Epithelial cell of proximal tubule (primary cell): ENCODE measurements around the gene SEPTIN10. TPM values are rescaled to one million over a fixed set of nuclear protein-coding genes. Genes with fewer than 3 reads are reported as not detected.
"Not testable (repeated sequence)": the region's sequence is repeated elsewhere in the genome, so short reads cannot be mapped to it uniquely, and the experiment has no call there.

Source experiments
- DNase-seq: peaks from one replicate; pipeline ENCODE4 v3.0.0-alpha.2; 2011; ENCODE audit warnings: low read depth
- H3K4me3 ChIP-seq: 2 replicates; pipeline ENCODE4 v1.5.1; 2011; ENCODE audit warnings: low read depth, mild to moderate bottlenecking, low read length
- total RNA-seq: library from RNA; depleted of rRNA; stranded (reverse); fragments of >200 nt; gene quantifications from 2 replicates; pipeline ENCODE4 v1.2.3, GENCODE V29; 2015
- TF ChIP-seq, protein P1 (sequence below): conservative IDR thresholded peaks from 2 replicates; pipeline ENCODE4 v1.5.1; 2012; ENCODE audit warnings: low read depth, mild to moderate bottlenecking, low read length

Gene SEPTIN10
- total RNA-seq, 1 donor from 2014 or later: 80.6 TPM

DNA sequence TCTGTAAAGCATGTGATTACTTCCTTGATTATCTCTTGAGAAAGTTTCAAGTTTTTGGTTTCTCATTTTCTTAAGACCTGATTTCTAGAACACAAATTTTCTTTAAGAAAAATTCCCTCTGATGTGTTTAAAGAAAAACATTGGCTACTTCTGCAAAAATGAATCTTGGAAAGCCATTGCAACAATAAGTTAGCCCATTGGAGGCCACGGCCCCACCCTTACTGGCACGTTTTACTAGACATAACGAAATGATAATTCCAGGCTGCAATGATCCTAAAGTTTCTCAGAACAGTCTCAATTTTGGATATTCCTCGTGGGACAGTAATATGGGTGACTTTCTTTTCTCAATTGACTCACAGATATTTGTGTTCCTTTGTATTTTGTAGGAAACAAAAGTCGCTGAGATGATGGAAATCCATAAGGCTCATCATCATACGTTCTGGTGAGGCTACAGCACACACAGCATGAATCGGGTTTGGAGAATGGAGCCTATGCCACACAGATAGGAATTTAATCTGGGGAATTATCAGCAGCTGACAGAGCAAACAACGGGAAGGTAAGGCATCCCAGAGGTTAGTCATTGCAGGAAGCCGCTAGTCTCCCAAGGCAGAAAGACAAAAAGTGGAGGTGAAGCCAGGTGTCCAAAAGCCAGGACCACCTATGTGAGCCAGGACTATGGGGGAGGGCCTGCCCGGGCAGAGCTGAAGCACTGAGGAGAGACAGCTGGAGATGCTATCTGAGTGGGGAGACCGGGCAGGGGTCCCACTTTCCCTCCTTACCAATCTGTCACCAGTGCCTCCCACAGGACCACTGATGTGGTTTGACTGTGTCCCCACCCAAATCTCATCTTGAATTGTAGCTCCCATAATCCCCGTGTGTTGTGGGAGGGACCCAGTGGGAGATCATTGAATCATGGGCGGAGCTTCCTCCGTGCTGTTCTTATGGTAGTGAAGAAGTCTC is 36.2 kb upstream of the SEPTIN10 start:
- TF ChIP-seq, protein P1, sequence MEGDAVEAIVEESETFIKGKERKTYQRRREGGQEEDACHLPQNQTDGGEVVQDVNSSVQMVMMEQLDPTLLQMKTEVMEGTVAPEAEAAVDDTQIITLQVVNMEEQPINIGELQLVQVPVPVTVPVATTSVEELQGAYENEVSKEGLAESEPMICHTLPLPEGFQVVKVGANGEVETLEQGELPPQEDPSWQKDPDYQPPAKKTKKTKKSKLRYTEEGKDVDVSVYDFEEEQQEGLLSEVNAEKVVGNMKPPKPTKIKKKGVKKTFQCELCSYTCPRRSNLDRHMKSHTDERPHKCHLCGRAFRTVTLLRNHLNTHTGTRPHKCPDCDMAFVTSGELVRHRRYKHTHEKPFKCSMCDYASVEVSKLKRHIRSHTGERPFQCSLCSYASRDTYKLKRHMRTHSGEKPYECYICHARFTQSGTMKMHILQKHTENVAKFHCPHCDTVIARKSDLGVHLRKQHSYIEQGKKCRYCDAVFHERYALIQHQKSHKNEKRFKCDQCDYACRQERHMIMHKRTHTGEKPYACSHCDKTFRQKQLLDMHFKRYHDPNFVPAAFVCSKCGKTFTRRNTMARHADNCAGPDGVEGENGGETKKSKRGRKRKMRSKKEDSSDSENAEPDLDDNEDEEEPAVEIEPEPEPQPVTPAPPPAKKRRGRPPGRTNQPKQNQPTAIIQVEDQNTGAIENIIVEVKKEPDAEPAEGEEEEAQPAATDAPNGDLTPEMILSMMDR: no peak
- H3K4me3 ChIP-seq: no peak overlapping the region
- no peak for DNase-seq

DNA sequence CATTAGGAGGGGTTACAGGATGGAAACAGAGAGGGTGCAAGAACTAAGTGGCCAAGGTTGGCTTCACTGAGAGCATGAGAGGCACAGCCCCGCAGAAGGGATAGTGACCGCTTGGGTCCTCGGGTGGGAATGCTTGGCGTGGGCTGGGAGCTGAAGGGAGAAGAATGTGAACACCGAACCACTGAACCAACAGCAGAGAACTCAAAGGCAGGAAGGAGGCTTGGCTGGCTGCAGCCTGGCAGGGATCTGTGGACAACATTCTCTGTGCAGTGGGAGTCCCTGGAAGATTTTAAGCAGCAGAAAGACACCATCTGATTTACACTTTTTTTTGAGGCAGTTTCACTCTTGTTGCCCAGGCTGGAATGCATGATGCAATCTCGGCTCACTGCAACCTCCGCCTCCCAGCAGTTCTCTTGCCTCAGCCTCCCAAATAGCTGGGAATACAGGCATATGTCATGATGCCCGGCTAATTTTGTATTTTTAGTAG is 34.3 kb upstream of the SEPTIN10 start:
- no peak overlapping the region for H3K4me3 ChIP-seq
- TF ChIP-seq, protein P1: no peak
- peak; percentile 16 for DNase-seq

DNA sequence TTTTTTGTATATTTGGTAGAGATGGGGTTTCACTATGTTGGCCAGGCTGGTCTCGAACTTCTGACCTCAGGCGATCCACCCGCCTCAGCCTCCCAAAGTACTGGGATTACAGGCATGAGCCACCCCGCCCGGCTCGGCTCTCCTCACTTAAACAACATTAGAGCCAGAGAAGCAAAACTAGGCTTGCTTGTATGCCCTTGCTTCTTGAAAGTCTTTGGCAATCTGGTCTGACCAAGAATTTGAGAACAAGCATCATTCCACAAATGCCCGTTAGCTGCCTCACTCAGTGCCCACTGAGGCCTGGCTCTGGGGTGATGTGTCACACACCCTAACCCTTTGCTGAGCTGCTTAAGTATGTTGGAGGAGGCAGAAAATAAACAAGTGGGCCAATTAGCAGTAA is 33.9 kb upstream of the SEPTIN10 start:
- TF ChIP-seq, protein P1: no peak
- DNase-seq: peak; percentile 57
- H3K4me3 ChIP-seq: no peak overlapping the region

DNA sequence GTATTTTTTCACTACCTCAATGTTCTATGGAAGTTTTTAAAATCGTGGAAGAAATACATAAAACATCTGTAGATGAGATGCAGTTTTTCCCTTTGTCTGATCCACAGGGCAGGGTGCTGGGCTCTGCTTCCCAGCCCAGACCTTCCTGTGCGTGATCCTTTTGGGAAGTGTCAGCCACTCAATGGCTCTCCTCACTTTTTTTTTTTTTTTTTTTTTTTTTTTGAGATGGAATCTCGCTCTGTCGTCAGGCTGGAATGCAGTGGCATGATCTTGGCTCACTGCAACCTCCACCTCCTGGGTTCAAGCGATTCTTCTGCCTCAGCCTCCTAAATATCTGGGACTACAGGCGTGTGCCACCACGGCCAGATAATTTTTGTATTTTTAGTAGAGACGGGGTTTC is 33.2 kb upstream of the SEPTIN10 start:
- DNase-seq: no peak
- TF ChIP-seq, protein P1: no peak
- H3K4me3 ChIP-seq: no peak overlapping the region

DNA sequence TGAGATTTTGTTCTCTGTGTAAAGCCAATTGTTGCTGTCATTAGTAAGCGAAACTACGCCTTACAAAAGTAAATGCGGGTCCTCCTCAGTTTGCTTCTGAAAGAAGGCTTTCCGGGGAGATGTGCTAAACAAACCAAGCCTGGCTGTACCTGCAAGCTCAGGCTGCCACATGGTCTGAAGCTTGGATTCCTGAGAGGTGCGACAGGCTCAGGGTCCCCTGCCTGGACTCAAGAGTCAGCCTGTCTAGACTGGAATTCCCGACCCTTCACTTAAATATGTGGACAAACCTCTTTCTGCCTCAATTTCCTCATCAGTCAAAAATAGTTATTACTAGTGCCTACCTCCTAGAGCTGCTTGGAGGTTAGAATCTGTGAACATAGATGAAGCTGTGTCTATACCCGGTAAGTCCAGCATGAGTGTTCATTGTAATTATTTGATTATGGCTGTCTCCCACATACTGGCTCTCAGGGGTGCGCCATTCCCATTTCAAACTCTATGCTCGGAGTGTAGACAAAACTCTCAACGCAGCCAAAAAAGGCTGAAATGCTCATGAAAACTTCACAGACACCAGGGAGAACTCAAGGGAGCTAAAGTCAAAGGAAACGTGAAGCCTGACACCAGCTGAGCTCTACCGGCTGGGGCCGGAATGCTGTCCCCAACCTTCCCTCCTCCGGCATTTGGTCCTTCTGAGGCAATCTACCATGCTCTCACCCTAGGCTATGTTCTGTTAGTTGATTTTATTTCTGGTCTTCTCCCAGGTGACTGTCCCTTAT is 31.8 kb upstream of the SEPTIN10 start:
- H3K4me3 ChIP-seq: no peak overlapping the region
- TF ChIP-seq, protein P1: no peak
- no peak for DNase-seq

DNA sequence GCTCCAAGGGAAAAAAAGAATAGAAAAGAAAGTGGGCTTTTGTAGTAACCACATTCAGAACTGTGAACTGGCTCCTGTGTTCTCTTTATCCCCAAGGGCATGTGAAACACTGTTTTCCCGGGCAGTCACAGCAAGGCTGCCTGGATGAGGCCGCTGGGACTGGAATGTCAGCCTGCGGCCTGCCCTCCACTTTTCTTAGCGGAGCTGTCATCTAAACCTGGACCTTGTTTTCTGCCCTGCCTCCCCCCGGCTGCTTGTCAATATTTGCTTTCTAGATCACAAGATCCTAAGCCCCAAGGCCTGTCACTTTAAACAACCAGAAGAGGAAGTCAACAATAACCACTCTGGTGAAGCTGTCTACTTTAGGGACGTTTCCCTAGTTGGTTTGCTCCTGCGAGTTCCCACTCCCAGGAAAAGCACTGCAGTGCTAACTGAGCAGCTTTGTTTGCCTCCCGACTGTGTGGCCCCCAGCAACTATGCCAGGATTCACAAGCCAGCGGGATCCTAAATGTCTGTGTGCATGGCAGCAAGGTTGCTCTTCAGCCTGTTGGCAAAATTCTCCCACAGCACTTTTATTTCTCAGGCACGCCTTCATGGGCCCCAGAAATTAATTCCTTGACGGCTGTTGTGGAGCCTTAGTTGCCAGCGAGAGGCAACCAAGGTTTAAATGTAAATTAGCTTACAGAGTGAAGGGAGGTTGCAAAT is 31.0 kb upstream of the SEPTIN10 start:
- no peak overlapping the region for H3K4me3 ChIP-seq
- TF ChIP-seq, protein P1: no peak
- no peak for DNase-seq

DNA sequence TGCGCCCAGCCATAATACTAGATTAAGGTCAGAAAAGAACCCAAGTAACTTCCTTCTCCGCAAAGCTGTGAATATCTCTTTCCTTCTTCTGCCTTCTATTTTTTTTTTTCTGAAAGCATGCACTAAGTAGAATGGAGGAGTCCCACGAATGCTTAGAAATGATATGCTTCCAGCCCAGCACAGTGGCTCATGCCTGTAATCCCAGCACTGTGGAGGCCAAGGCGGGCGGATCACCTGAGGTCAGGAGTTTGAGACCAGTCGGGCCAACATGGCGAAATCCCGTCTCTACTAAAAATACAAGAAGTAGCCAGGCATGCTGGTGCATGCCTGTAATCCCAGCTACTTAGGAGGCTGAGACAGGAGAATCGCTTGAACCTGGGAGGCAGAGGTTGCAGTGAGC is 26.2 kb upstream of the SEPTIN10 start:
- H3K4me3 ChIP-seq, DNase-seq: not testable (repeated sequence)
